ENCODE data around the gene STAC.

STAC gene

GRCh38 chr3:36409862-36410261 is 29.6 kb downstream of the STAC start:
- Histone ChIP-seq H3K36me3 (ENCODE audit: control insufficient read depth in 2 of 2, insufficient read depth in 2 of 2, low read length in 2 of 2) (no peaks in the 10 kb centered on the region), H3K27ac (ENCODE audit: low read depth in 2 of 2, low read length in 2 of 2) (no peak overlapping the region), H3K9ac (ENCODE audit: low read depth in 1 of 2, low read length in 2 of 2) (no peak overlapping the region), H3K4me1 (ENCODE audit: control insufficient read depth in 2 of 2, insufficient read depth in 2 of 2, low read length in 2 of 2) (no peaks in the 10 kb centered on the region), H3K4me3 (ENCODE audit: low read length in 2 of 2) (no peak overlapping the region), H3K27me3 (ENCODE audit: control insufficient read depth in 2 of 2, insufficient read depth in 2 of 2, low read length in 2 of 2) (no peaks in the 10 kb centered on the region), H3K9me3 (ENCODE audit: control insufficient read depth in 2 of 2, low read length in 2 of 2) (no peaks in the 10 kb centered on the region)

DNA sequence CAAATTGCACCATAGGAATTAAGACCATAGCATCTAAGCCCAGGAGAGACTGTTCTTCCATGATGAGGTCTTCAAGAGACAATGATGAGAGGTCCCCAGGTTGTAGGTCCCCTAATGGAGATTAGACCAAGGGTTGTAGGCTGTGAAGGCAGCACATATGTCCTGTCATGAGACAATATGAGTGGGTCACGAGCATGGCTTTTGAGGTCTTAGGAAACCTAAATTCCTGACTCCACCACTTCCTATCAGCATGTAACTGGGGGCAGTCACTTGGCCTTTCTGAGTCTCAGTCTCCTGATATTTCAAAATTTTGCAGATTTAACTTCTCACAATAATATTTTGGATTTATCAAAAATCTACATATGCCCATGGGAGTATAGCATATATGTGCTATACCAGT is 31.3 kb downstream of the STAC start:
- Histone ChIP-seq H3K4me3 (ENCODE audit: low read length in 2 of 2) (no peak overlapping the region), H3K9ac (ENCODE audit: low read depth in 1 of 2, low read length in 2 of 2) (no peak overlapping the region), H3K27me3 (ENCODE audit: control insufficient read depth in 2 of 2, insufficient read depth in 2 of 2, low read length in 2 of 2) (no peaks in the 10 kb centered on the region)

DNA sequence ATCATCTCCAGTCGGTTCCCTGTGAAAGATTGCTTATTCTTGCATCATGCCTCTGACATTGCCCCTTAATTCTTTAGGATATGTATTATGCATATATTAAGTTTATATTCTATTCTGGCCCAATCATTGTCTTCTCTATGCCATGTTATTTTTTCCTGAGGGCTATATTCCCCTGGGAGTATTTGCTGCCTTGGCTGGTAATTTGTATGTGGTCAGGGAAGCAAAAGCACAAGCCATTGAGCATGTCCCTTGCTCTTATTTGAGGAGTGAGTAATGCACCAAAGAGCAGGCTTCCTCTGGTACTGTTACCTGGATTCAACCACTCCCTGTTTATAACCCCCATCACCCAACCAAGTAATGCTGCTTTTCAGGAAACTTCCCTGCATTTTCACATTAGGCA is 36.3 kb downstream of the STAC start:
- Histone ChIP-seq H3K9me3 (ENCODE audit: control insufficient read depth in 2 of 2, low read length in 2 of 2) (no peaks in the 10 kb centered on the region), H3K36me3 (ENCODE audit: control insufficient read depth in 2 of 2, insufficient read depth in 2 of 2, low read length in 2 of 2) (no peaks in the 10 kb centered on the region)

More for the DNA sequence above, 31.3 kb downstream of the STAC start:
- Histone ChIP-seq H3K4me1 (ENCODE audit: control insufficient read depth in 2 of 2, insufficient read depth in 2 of 2, low read length in 2 of 2) (no peaks in the 10 kb centered on the region), H3K9me3 (ENCODE audit: control insufficient read depth in 2 of 2, low read length in 2 of 2) (no peaks in the 10 kb centered on the region), H3K36me3 (ENCODE audit: control insufficient read depth in 2 of 2, insufficient read depth in 2 of 2, low read length in 2 of 2) (no peaks in the 10 kb centered on the region), H3K27ac (ENCODE audit: low read depth in 2 of 2, low read length in 2 of 2) (no peak overlapping the region)

DNA sequence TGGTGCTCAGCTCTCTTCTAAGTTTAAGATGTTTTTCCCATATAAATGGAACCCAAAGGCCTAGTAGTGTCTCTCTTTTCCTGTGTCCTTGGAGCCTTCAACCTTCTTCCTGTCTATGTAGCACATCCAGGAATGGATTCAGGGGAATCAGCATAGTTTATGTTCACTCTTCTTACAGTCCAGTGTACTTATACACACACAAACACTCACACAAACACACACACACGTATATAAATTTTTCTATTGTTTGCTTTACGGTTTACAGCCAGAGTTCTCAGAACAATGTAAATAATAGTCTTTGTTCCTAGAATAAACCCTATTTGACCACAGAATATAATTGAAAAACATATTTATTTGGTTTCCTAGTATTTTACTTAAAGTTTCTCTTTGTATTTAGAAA is 36.9 kb downstream of the STAC start:
- H3K9me3 ChIP-seq (ENCODE audit: control insufficient read depth in 2 of 2, low read length in 2 of 2): no peaks in the 10 kb centered on the region
- no peak overlapping the region for H3K4me3 ChIP-seq (ENCODE audit: low read length in 2 of 2)
- H3K27me3 ChIP-seq (ENCODE audit: control insufficient read depth in 2 of 2, insufficient read depth in 2 of 2, low read length in 2 of 2): no peaks in the 10 kb centered on the region
- no peak overlapping the region for H3K27ac ChIP-seq (ENCODE audit: low read depth in 2 of 2, low read length in 2 of 2)
- no peaks in the 10 kb centered on the region for H3K36me3 ChIP-seq (ENCODE audit: control insufficient read depth in 2 of 2, insufficient read depth in 2 of 2, low read length in 2 of 2)
- no peaks in the 10 kb centered on the region for H3K4me1 ChIP-seq (ENCODE audit: control insufficient read depth in 2 of 2, insufficient read depth in 2 of 2, low read length in 2 of 2)
- no peak overlapping the region for H3K9ac ChIP-seq (ENCODE audit: low read depth in 1 of 2, low read length in 2 of 2)

More for the DNA sequence above, 36.3 kb downstream of the STAC start:
- H3K9ac ChIP-seq (ENCODE audit: low read depth in 1 of 2, low read length in 2 of 2): no peak overlapping the region
- no peak overlapping the region for H3K4me3 ChIP-seq (ENCODE audit: low read length in 2 of 2)
- H3K27ac ChIP-seq (ENCODE audit: low read depth in 2 of 2, low read length in 2 of 2): no peak overlapping the region
- H3K4me1 ChIP-seq (ENCODE audit: control insufficient read depth in 2 of 2, insufficient read depth in 2 of 2, low read length in 2 of 2): no peaks in the 10 kb centered on the region
- no peaks in the 10 kb centered on the region for H3K27me3 ChIP-seq (ENCODE audit: control insufficient read depth in 2 of 2, insufficient read depth in 2 of 2, low read length in 2 of 2)

DNA sequence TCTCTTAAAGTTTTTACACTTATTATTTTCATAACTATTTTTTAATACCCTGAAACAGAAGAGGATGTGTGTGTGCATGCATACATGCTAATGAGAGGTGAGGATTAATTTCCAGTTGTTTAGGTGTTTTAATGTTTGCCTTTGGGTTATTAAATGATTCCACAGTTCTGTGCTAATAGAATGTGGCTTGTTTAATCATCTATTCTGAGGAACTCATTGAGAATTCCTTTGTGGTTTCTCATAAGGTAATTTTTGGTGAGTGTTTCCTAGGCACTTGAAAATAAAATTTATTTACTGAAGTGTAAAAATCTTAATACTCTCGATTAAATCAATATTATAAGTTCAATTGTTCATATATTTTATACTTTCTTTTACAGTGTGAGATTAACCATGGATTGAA is 38.0 kb downstream of the STAC start:
- Histone ChIP-seq H3K9me3 (ENCODE audit: control insufficient read depth in 2 of 2, low read length in 2 of 2) (no peaks in the 10 kb centered on the region), H3K36me3 (ENCODE audit: control insufficient read depth in 2 of 2, insufficient read depth in 2 of 2, low read length in 2 of 2) (no peaks in the 10 kb centered on the region), H3K9ac (ENCODE audit: low read depth in 1 of 2, low read length in 2 of 2) (no peak overlapping the region), H3K4me3 (ENCODE audit: low read length in 2 of 2) (no peak overlapping the region), H3K4me1 (ENCODE audit: control insufficient read depth in 2 of 2, insufficient read depth in 2 of 2, low read length in 2 of 2) (no peaks in the 10 kb centered on the region), H3K27me3 (ENCODE audit: control insufficient read depth in 2 of 2, insufficient read depth in 2 of 2, low read length in 2 of 2) (no peaks in the 10 kb centered on the region), H3K27ac (ENCODE audit: low read depth in 2 of 2, low read length in 2 of 2) (no peak overlapping the region)

DNA sequence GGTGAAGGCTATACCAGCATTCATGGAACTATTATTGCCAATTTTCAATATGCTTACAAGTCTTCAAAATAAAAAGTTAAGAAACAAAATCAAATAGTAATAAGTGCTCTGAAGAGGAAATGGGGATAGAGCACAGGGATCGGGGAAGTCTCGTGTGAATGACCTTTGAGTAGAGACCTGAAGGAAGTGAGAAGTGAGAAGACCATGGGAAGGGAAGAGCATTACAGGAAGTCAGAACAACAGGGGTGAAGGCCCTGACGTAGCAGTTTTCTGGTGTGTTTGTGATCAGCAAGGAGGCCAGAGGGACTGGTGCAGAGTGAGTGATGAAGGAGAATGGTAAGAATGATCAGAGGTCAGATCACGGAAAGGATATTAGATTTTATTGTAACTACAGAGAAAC is 48.1 kb downstream of the STAC start:
- Histone ChIP-seq H3K27ac (ENCODE audit: low read depth in 2 of 2, low read length in 2 of 2) (no peak overlapping the region), H3K4me3 (ENCODE audit: low read length in 2 of 2) (no peak overlapping the region), H3K4me1 (ENCODE audit: control insufficient read depth in 2 of 2, insufficient read depth in 2 of 2, low read length in 2 of 2) (no peaks in the 10 kb centered on the region), H3K27me3 (ENCODE audit: control insufficient read depth in 2 of 2, insufficient read depth in 2 of 2, low read length in 2 of 2) (no peaks in the 10 kb centered on the region), H3K36me3 (ENCODE audit: control insufficient read depth in 2 of 2, insufficient read depth in 2 of 2, low read length in 2 of 2) (no peaks in the 10 kb centered on the region), H3K9me3 (ENCODE audit: control insufficient read depth in 2 of 2, low read length in 2 of 2) (no peaks in the 10 kb centered on the region), H3K9ac (ENCODE audit: low read depth in 1 of 2, low read length in 2 of 2) (no peak overlapping the region)

DNA sequence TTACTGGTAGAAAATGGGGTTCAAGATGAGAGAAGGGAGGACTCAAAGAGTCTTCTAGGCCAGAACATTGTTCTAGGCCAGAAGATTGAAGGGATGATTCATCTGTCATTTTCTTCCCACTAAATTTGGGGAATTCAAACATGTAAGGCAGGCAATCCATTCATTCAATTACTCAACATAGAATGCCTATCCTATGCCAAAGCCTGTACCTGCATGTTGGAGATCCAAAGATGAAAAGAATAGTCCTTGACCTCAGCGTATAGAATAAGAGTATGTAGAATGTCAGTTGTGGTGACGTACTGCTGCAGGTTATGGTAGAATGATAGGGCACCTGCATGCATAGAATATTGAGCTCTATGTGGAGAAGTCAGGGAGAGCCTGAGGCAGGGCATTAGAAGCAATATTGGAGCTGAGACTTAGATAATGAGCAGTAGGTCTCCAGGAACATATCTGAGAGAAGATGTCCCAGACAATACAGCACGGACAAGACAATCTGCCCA is 49.7 kb downstream of the STAC start:
- H3K9ac ChIP-seq (ENCODE audit: low read depth in 1 of 2, low read length in 2 of 2): no peak overlapping the region
- H3K27ac ChIP-seq (ENCODE audit: low read depth in 2 of 2, low read length in 2 of 2): no peak overlapping the region
- no peaks in the 10 kb centered on the region for H3K27me3 ChIP-seq (ENCODE audit: control insufficient read depth in 2 of 2, insufficient read depth in 2 of 2, low read length in 2 of 2)
- no peaks in the 10 kb centered on the region for H3K9me3 ChIP-seq (ENCODE audit: control insufficient read depth in 2 of 2, low read length in 2 of 2)
- no peaks in the 10 kb centered on the region for H3K36me3 ChIP-seq (ENCODE audit: control insufficient read depth in 2 of 2, insufficient read depth in 2 of 2, low read length in 2 of 2)
- H3K4me1 ChIP-seq (ENCODE audit: control insufficient read depth in 2 of 2, insufficient read depth in 2 of 2, low read length in 2 of 2): no peaks in the 10 kb centered on the region
- H3K4me3 ChIP-seq (ENCODE audit: low read length in 2 of 2): no peak overlapping the region

DNA sequence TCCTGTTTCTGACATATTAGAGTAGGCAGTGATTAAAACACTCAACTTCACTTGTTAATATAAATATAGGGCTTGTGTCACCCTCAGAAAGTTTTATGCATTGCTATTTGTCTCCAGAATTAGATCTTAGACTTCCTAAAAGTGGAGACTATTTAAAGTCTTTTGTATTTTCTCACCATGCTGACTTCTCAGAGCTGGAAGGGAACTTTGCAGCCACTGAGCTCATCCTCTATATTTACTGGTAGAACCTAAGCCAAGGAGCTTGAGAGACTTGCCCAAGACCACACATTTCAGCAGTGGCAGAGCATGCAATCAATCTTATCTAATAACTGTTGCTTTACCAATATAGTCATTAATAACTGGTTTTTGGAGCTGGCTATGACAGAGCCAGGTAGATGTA is 53.2 kb downstream of the STAC start:
- Histone ChIP-seq H3K36me3 (ENCODE audit: control insufficient read depth in 2 of 2, insufficient read depth in 2 of 2, low read length in 2 of 2) (no peaks in the 10 kb centered on the region), H3K4me1 (ENCODE audit: control insufficient read depth in 2 of 2, insufficient read depth in 2 of 2, low read length in 2 of 2) (no peaks in the 10 kb centered on the region), H3K9ac (ENCODE audit: low read depth in 1 of 2, low read length in 2 of 2) (no peak overlapping the region), H3K4me3 (ENCODE audit: low read length in 2 of 2) (no peak overlapping the region), H3K27me3 (ENCODE audit: control insufficient read depth in 2 of 2, insufficient read depth in 2 of 2, low read length in 2 of 2) (no peaks in the 10 kb centered on the region), H3K27ac (ENCODE audit: low read depth in 2 of 2, low read length in 2 of 2) (no peak overlapping the region), H3K9me3 (ENCODE audit: control insufficient read depth in 2 of 2, low read length in 2 of 2) (no peaks in the 10 kb centered on the region)

DNA sequence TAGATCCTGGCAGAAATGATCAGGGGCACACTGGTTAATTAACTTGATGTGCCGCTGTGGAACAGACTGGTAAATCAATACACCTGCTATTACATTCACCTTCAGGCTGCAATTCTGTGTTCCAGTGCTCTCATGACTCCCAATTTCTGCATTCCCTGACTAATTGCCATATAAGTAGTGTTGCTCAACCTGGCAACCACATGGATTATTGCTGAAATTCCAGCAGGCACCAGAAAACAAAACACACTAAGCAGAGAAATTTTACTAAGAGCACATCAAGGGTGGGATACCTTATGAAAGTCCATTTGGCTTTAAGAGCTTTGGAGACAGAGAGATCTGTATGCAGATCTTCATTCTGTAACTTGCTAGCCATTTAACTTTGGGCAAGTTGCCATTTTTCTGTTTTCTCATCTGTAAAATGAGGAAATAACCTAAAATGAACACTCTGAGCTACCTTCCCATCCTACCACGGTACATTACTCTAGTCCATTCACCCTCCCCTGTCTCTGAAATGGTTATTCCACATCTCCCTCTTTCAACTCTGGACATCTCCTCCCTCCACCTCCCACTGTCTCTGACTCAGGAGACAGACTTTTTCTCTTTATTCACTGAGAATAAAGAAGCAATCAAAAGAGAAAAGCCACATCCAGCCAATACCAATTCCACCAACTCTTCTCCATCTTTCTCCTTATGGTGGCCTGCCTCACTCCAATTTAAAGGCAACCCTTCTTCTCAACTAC is 54.6 kb downstream of the STAC start:
- H3K4me1 ChIP-seq (ENCODE audit: control insufficient read depth in 2 of 2, insufficient read depth in 2 of 2, low read length in 2 of 2): no peaks in the 10 kb centered on the region
- H3K4me3 ChIP-seq (ENCODE audit: low read length in 2 of 2): no peak overlapping the region
- no peak overlapping the region for H3K9ac ChIP-seq (ENCODE audit: low read depth in 1 of 2, low read length in 2 of 2)
- H3K27me3 ChIP-seq (ENCODE audit: control insufficient read depth in 2 of 2, insufficient read depth in 2 of 2, low read length in 2 of 2): no peaks in the 10 kb centered on the region
- no peaks in the 10 kb centered on the region for H3K9me3 ChIP-seq (ENCODE audit: control insufficient read depth in 2 of 2, low read length in 2 of 2)
- H3K27ac ChIP-seq (ENCODE audit: low read depth in 2 of 2, low read length in 2 of 2): no peak overlapping the region
- H3K36me3 ChIP-seq (ENCODE audit: control insufficient read depth in 2 of 2, insufficient read depth in 2 of 2, low read length in 2 of 2): no peaks in the 10 kb centered on the region

DNA sequence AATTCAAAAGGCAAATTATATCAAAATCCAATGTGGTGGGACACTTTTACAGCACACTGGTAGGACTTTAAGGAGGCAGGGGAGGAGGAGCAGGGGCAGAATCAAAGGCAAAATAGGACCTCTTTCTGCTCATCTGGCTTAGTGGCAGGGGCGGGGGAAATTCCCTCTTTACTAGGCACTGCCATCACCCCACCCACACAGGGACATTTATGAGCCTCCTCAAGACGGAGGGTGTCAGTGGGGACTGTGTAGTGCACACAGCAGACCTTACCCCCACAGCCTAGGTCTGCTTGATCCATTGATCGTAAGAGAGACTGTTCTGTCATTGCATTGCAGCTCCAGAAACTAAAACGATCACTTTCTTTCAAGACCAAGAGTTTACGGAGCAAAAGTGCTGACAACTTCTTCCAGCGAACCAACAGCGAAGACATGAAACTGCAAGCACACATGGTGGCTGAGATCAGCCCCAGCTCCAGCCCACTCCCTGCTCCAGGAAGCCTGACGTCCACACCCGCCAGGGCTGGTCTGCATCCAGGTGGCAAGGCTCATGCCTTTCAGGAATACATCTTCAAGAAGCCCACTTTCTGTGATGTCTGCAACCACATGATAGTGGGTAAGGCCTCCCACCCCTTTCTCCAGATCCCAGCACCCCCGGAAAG is 62.9 kb downstream of the STAC start:
- Histone ChIP-seq H3K27ac (ENCODE audit: low read depth in 2 of 2, low read length in 2 of 2) (no peak overlapping the region), H3K36me3 (ENCODE audit: control insufficient read depth in 2 of 2, insufficient read depth in 2 of 2, low read length in 2 of 2) (no peaks in the 10 kb centered on the region), H3K4me1 (ENCODE audit: control insufficient read depth in 2 of 2, insufficient read depth in 2 of 2, low read length in 2 of 2) (no peaks in the 10 kb centered on the region), H3K27me3 (ENCODE audit: control insufficient read depth in 2 of 2, insufficient read depth in 2 of 2, low read length in 2 of 2) (no peaks in the 10 kb centered on the region), H3K4me3 (ENCODE audit: low read length in 2 of 2) (no peak overlapping the region), H3K9ac (ENCODE audit: low read depth in 1 of 2, low read length in 2 of 2) (no peak overlapping the region), H3K9me3 (ENCODE audit: control insufficient read depth in 2 of 2, low read length in 2 of 2) (no peaks in the 10 kb centered on the region)

All from mucosa of rectum (tissue), 2 donors.